D721Med (cell line): Measurements from ENCODE around the gene FAM210A.

Source experiments
- DNase-seq: peaks from one replicate; pipeline ENCODE4 v3.0.0; 2011; ENCODE audit warnings: low spot score; ENCODE audit not compliant: insufficient read length
- FAIRE-seq: peaks from 2 replicates; lab custom pipeline; 2011; peaks lifted over from hg19 to GRCh38; lab: Jason Lieb, UNC
- CTCF ChIP-seq: IDR thresholded peaks from 2 replicates; pipeline ENCODE4 v1.5.1; 2012; ENCODE audit warnings: mild to moderate bottlenecking, control low read depth; ENCODE audit not compliant: insufficient read depth; ENCODE audit errors: missing control alignments

The FAM210A gene

GRCh38 chr18:13617826-13618515, 108.4 kb downstream of the FAM210A start:
- no peak for TF ChIP-seq CTCF
- no peak for DNase-seq
- FAIRE-seq: no peak

- TF ChIP-seq CTCF: no peak
- FAIRE-seq: no peak
- no peak for DNase-seq
Measured at GRCh38 chr18:13616525-13617035, 109.8 kb downstream of the FAM210A start.

DNA sequence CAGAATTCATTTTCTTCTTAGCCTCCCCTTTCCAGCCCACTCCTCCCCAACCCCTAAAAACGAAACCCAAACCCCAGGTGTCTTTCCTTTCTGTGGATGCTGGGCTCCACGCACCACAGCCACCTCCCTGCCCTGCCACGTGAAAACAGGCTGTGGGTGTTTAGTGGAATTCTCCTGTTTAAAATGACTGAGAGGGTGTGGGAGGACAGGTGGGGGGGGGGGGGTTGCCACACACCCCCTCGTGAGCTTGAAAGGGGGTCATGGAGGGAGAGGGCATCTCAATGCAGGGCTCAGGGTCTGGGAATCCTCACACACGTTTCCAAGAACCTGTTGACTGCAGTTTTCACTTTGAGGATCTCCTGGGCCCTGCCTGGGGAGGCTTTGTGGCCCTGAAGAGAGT, 110.3 kb downstream of the FAM210A start:
- no peak for TF ChIP-seq CTCF
- DNase-seq (no peak), FAIRE-seq (no peak)

GRCh38 chr18:13615432-13615861, 110.9 kb downstream of the FAM210A start:
- FAIRE-seq (no peak), DNase-seq (no peak)

GRCh38 chr18:13614641-13615288, 111.6 kb downstream of the FAM210A start:
- DNase-seq: no peak
- no peak for TF ChIP-seq CTCF
- FAIRE-seq: no peak

More at GRCh38 chr18:13615432-13615861, 110.9 kb downstream of the FAM210A start:
- TF ChIP-seq CTCF: no peak

- FAIRE-seq (no peak), DNase-seq (no peak)
- no peak for TF ChIP-seq CTCF
Measured at GRCh38 chr18:13613591-13614501, 112.5 kb downstream of the FAM210A start.
